ENCODE data around the gene CDC34. TPM values are rescaled to one million over a fixed set of nuclear protein-coding genes. Genes with fewer than 3 reads are reported as not detected.

The CDC34 gene
- total RNA-seq, 1 experiment from 2014 or later = 87.4 TPM

DNA sequence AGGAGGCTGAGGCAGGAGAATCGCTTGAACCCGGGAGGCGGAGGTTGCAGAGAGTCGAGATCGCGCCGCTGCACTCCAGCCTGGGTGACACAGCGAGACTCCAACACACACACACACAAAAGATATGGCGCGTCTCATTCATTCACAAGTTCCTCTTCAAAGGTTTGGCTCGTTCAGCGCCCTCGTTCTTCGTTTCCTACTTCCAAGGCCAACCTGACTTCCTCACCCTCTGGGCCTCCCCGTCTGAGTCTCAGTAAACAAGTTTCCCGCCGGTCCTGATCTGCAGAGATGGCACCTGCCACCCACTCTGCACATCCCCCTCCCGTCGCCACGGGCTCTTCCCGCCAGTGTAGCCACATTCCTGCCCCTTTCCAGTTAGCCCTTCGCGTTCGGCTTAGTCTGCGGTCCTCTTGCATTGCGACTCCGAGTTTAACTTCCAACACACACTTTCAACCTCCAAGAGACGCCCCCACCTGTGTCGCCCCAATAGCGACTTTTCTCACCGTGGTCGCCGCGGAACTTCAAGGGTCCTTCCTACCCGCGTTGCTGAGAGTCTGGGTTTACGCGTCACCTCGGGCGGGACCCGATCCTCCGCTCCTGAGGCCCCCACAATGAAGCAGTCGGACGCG is 39.5 kb downstream of the CDC34 start:
- POLR2A ChIA-PET = interaction anchor here (1.3 to 1.8 kb wide), 2 partner anchors 15 to 39 kb away, joined by 8 to 9 read pairs; no protein-coding TSS in a partner anchor

DNA sequence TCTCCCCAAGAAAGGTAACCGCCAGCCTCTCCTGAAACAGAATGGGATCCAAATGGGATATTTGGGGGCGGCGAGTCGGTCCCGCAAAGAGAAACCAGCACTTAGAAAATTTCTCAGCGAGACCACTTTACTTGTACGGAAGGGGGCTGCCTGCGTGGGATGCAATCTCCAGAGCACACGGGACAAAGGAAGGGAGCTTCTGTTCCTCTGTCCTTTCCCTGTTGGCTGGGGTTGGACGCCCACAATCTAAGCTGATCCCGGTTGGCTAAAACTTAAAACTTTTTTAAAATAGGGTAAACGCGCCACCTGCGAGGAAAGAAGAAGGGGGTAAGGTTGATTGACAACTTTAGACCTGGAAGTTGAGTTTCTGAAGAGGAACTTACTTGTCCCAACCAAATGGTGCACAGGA is 40.0 kb downstream of the CDC34 start:
- CTCF ChIA-PET = interaction anchor here (0.9 to 1.9 kb wide), 4 partner anchors 13 to 61 kb away, joined by 3 to 5 read pairs (median 4); no protein-coding TSS in a partner anchor
- TF ChIP-seq EZH2phosphoT487 (IDR thresholded peaks at IDR 0.05; ENCODE audit: borderline replicate concordance) (no peak), SRF (IDR thresholded peaks at IDR 0.05; ENCODE audit: low read depth) (no peak), RAD21 (IDR thresholded peaks at IDR 0.05; ENCODE audit: low read depth) (no peak)

More for the DNA sequence above, 39.5 kb downstream of the CDC34 start:
- peak overlapping the region; percentile 97 for H3K27ac ChIP-seq (ENCODE audit: low read depth, low read length)
- RAD21 ChIA-PET (ENCODE audit: low non-redundant PET in 1 of 2, low total read pairs in 2 of 2, uncharacterized antibody in 2 of 2, unreplicated experiment in 2 of 2) = no interaction called here
- H3K79me2 ChIP-seq (ENCODE audit: insufficient read depth, low read length) = peaks cover 37% of the 10 kb centered on the region
- CTCF ChIA-PET = interaction anchor here (1.5 to 1.9 kb wide), 2 partner anchors 15 to 60 kb away, joined by 4 to 5 read pairs; no protein-coding TSS in a partner anchor
- peak; percentile 45 for ATAC-seq
- peak overlapping the region; percentile 71 to 96 for H3K4me3 ChIP-seq (replicated peaks in 1 of 2; ENCODE audit: low read depth in 1 of 2, low read length in 2 of 2)
- peaks cover 6% of the 10 kb centered on the region; the same call in 1 of the 2 replicates for H4K20me1 ChIP-seq (ENCODE audit: insufficient read depth)
- H3K4me1 ChIP-seq (ENCODE audit: control insufficient read depth in 1 of 2, insufficient read depth in 2 of 2, low read length in 2 of 2) = peaks cover 3 to 34% of the 10 kb centered on the region in 2 experiments; a peak in 3 of 4 replicates
- H3K9me3 ChIP-seq (ENCODE audit: control insufficient read depth in 1 of 2, insufficient read depth in 1 of 2, low read depth in 1 of 2, low read length in 2 of 2) = no peaks in the 10 kb centered on the region
- peak overlapping the region; percentile 100 for H3K9ac ChIP-seq (ENCODE audit: low read length)
- no peak for DNase-seq (ENCODE audit: low read depth, low spot score)
- H2AFZ ChIP-seq (ENCODE audit: low read depth, low read length, poor library complexity, severe bottlenecking) = peak overlapping the region; percentile 61
- H3K27me3 ChIP-seq (ENCODE audit: insufficient read depth, low read length) = no peaks in the 10 kb centered on the region
- H3K9me2 ChIP-seq (ENCODE audit: insufficient read depth) = no peaks in the 10 kb centered on the region
- intact Hi-C loops (cut with micrococcal nuclease) = loop anchor here (1.0 kb wide), 1 partner anchor 36 kb away; no protein-coding TSS in a partner anchor
- H3K36me3 ChIP-seq (ENCODE audit: control insufficient read depth in 1 of 2, insufficient read depth in 2 of 2, low read length in 2 of 2) = peaks cover 3 to 9% of the 10 kb centered on the region in 2 experiments; a peak in 1 of 4 replicates
- TF ChIP-seq CEBPB (IDR thresholded peaks at IDR 0.05; ENCODE audit: low read depth) = no peak
- peak; percentile 73 for TF ChIP-seq TCF7L2 (IDR thresholded peaks at IDR 0.05; ENCODE audit: borderline replicate concordance, extremely low read depth, insufficient read depth, insufficient read length)
- TF ChIP-seq JUND (IDR thresholded peaks at IDR 0.05) = no peak
- no peak for TF ChIP-seq POLR2AphosphoS5 (IDR thresholded peaks at IDR 0.05; ENCODE audit: low read depth, low read length)
- TF ChIP-seq, protein P1, sequence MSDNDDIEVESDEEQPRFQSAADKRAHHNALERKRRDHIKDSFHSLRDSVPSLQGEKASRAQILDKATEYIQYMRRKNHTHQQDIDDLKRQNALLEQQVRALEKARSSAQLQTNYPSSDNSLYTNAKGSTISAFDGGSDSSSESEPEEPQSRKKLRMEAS (IDR thresholded peaks at IDR 0.05) = peak; percentile 59; the same call in 1 of the 2 replicates
- peak; percentile 18 for TF ChIP-seq YY1 (IDR thresholded peaks at IDR 0.05; ENCODE audit: extremely low read depth, insufficient replicate concordance, low read depth, low read length)
- H3K4me2 ChIP-seq (ENCODE audit: low read length) = peak overlapping the region; percentile 97
- BruUV-seq (replicated peaks) = no TSS peak

More for the DNA sequence above, 40.0 kb downstream of the CDC34 start:
- DNase-seq (ENCODE audit: low read depth, low spot score) (no peak), ATAC-seq (peak; percentile 37)
- peak overlapping the region; percentile 97 for H3K27ac ChIP-seq (ENCODE audit: low read depth, low read length)
- H3K4me1 ChIP-seq (ENCODE audit: control insufficient read depth in 1 of 2, insufficient read depth in 2 of 2, low read length in 2 of 2) = peaks cover 4 to 34% of the 10 kb centered on the region in 2 experiments; a peak in 3 of 4 replicates
- RAD21 ChIA-PET (ENCODE audit: low non-redundant PET in 1 of 2, low total read pairs in 2 of 2, uncharacterized antibody in 2 of 2, unreplicated experiment in 2 of 2) = no interaction called here
- H3K79me2 ChIP-seq (ENCODE audit: insufficient read depth, low read length) = peaks cover 42% of the 10 kb centered on the region
- H3K9me3 ChIP-seq (ENCODE audit: control insufficient read depth in 1 of 2, insufficient read depth in 1 of 2, low read depth in 1 of 2, low read length in 2 of 2) = no peaks in the 10 kb centered on the region
- peak overlapping the region; percentile 97 for H3K4me2 ChIP-seq (ENCODE audit: low read length)
- POLR2A ChIA-PET = interaction anchor here (0.5 to 1.8 kb wide), 4 partner anchors 15 to 451 kb away, joined by 4 to 9 read pairs (median 7); no protein-coding TSS in a partner anchor
- H3K27me3 ChIP-seq (ENCODE audit: insufficient read depth, low read length) = no peaks in the 10 kb centered on the region
- peaks cover 0 to 9% of the 10 kb centered on the region in 2 experiments; a peak in 1 of 4 replicates for H3K36me3 ChIP-seq (ENCODE audit: control insufficient read depth in 1 of 2, insufficient read depth in 2 of 2, low read length in 2 of 2)
- intact Hi-C loops (cut with micrococcal nuclease) = loop anchor here (1.0 kb wide), 1 partner anchor 36 kb away; no protein-coding TSS in a partner anchor
- H3K9me2 ChIP-seq (ENCODE audit: insufficient read depth) = no peaks in the 10 kb centered on the region
- H4K20me1 ChIP-seq (ENCODE audit: insufficient read depth) = peaks cover 6% of the 10 kb centered on the region; the same call in 1 of the 2 replicates
- peak overlapping the region; percentile 71 to 96 for H3K4me3 ChIP-seq (replicated peaks in 1 of 2; ENCODE audit: low read depth in 1 of 2, low read length in 2 of 2)
- peak overlapping the region; percentile 100 for H3K9ac ChIP-seq (ENCODE audit: low read length)
- TSS peak; percentile 89 for BruUV-seq (replicated peaks)
- no peak overlapping the region for H2AFZ ChIP-seq (ENCODE audit: low read depth, low read length, poor library complexity, severe bottlenecking)
